Keratinocyte (primary cell): Measurements from ENCODE around the gene DRC1. TPM values are rescaled to one million over a fixed set of nuclear protein-coding genes. Genes with fewer than 3 reads are reported as not detected.

Source experiments
- DNase-seq: peaks from one replicate; pipeline ENCODE4 v3.0.0-alpha.2; 2011; ENCODE audit warnings: low read depth, missing footprints, low spot score
- FAIRE-seq: peaks from 2 replicates; lab custom pipeline; 2011; peaks lifted over from hg19 to GRCh38; lab: Jason Lieb, UNC
- H2AFZ ChIP-seq: 2 replicates; pipeline ENCODE4 v1.6.0; 2012; ENCODE audit warnings: low read length, control low read depth, inconsistent platforms; ENCODE audit not compliant: control insufficient read depth
- H3K27ac ChIP-seq: 2 replicates; pipeline ENCODE4 v1.5.1; 2011; ENCODE audit warnings: low read length; ENCODE audit not compliant: control insufficient read depth, insufficient read depth
- H3K27me3 ChIP-seq: 3 replicates; pipeline ENCODE4 v1.6.0; 2011; ENCODE audit warnings: low read length; ENCODE audit not compliant: control insufficient read depth, insufficient read depth; ENCODE audit errors: extremely low read depth
- H3K36me3 ChIP-seq, 2 experiments: 2 replicates in 1 of 2; 3 replicates in 1 of 2; pipeline ENCODE4 v1.5.1; 2011; ENCODE audit warnings: low read length in 2 of 2, mild to moderate bottlenecking in 1 of 2; ENCODE audit not compliant: control insufficient read depth in 2 of 2, insufficient read depth in 2 of 2; ENCODE audit errors: extremely low read depth in 1 of 2
- H3K4me1 ChIP-seq: 3 replicates; pipeline ENCODE4 v1.5.1; 2011; ENCODE audit warnings: low read length; ENCODE audit not compliant: control insufficient read depth, insufficient read depth; ENCODE audit errors: extremely low read depth
- H3K4me2 ChIP-seq: 3 replicates; pipeline ENCODE4 v1.6.0; 2011; ENCODE audit warnings: low read depth, low read length; ENCODE audit not compliant: control insufficient read depth, insufficient read depth; ENCODE audit errors: extremely low read depth
- H3K4me3 ChIP-seq, 3 experiments: fragments of 200-600 bp in 1 of 3; sonication (generic) in 1 of 3; 2 replicates in 2 of 3; 3 replicates in 1 of 3; pipeline ENCODE4 v1.5.1; 2011 to 2016; ENCODE audit warnings: low read length in 3 of 3, mild to moderate bottlenecking in 3 of 3, control low read depth in 2 of 3, inconsistent platforms in 1 of 3, low read depth in 1 of 3, mixed read lengths in 1 of 3, mixed run types in 1 of 3, moderate library complexity in 1 of 3; ENCODE audit not compliant: control insufficient read depth in 2 of 3, insufficient read depth in 2 of 3; ENCODE audit errors: extremely low read depth in 1 of 3
- H3K79me2 ChIP-seq: 2 replicates; pipeline ENCODE4 v1.6.0; 2012; ENCODE audit warnings: low read length; ENCODE audit not compliant: control insufficient read depth, insufficient read depth
- H3K9ac ChIP-seq: 3 replicates; pipeline ENCODE4 v1.6.0; 2011; ENCODE audit warnings: low read length; ENCODE audit not compliant: control insufficient read depth, insufficient read depth; ENCODE audit errors: extremely low read depth
- H3K9me1 ChIP-seq: 3 replicates; pipeline ENCODE4 v1.6.0; 2011; ENCODE audit warnings: low read length; ENCODE audit not compliant: control insufficient read depth, insufficient read depth; ENCODE audit errors: extremely low read depth
- H3K9me3 ChIP-seq: 2 replicates; pipeline ENCODE4 v1.5.1; 2012; ENCODE audit warnings: low read depth, low read length; ENCODE audit not compliant: control insufficient read depth
- H4K20me1 ChIP-seq: 3 replicates; pipeline ENCODE4 v1.6.0; 2011; ENCODE audit warnings: low read length; ENCODE audit not compliant: control insufficient read depth, insufficient read depth; ENCODE audit errors: extremely low read depth
- CTCF ChIP-seq, 3 experiments: IDR thresholded peaks in 1 of 3; conservative IDR thresholded peaks in 1 of 3; optimal IDR thresholded peaks in 1 of 3; 2 replicates in 2 of 3; 3 replicates in 1 of 3; pipeline versions ENCODE3 to v1.5.1; 2011; ENCODE audit warnings: low read length in 3 of 3, mild to moderate bottlenecking in 3 of 3, moderate library complexity in 2 of 3, control low read depth in 1 of 3, inconsistent platforms in 1 of 3; ENCODE audit not compliant: insufficient read depth in 2 of 3; ENCODE audit errors: extremely low read depth in 1 of 3
- EZH2 ChIP-seq: IDR thresholded peaks from one replicate; pipeline ENCODE4 v1.6.1; 2012; ENCODE audit warnings: inconsistent platforms, mild to moderate bottlenecking, low read length, moderate library complexity
- dilution Hi-C: fragments of 300-500 bp; cut with MboI; formaldehyde crosslinking; loops from one replicate; pipeline ENCODE4 v1.7.0; 2020; ENCODE audit warnings: low sequenced_read_pairs; ENCODE audit not compliant: extremely low pct_ligation_motif_present
- polyA plus RNA-seq, 5 experiments: library from polyadenylated mRNA; depleted of rRNA in 3 of 5; stranded (reverse) in 3 of 5; stranded (forward) in 1 of 5; unstranded in 1 of 5; fragments of >200 nt; gene quantifications; 1 replicate in 1 of 5; 2 replicates in 3 of 5; 3 replicates in 1 of 5; pipeline versions ENCODE4 v1.2.1 to v1.2.3, GENCODE V29; 2011 to 2012; ENCODE audit warnings: missing spikeins in 2 of 5, low read depth in 1 of 5, low replicate concordance in 1 of 5

DRC1 gene
- polyA plus RNA-seq, 1 donor (not counting 4 experiments of a cell fraction or from before 2014, with no cell fraction given), result not detected

- no peak overlapping the region for H3K4me2 ChIP-seq
- peaks cover 3% of the 10 kb centered on the region for H3K27me3 ChIP-seq
- H3K79me2 ChIP-seq, result no peaks in the 10 kb centered on the region
- DNase-seq (no peak), FAIRE-seq (no peak)
- no peak overlapping the region for H2AFZ ChIP-seq
- no peak for TF ChIP-seq CTCF (optimal IDR thresholded peaks at IDR 0.05 in 1 of 3, IDR thresholded peaks at IDR 0.05 in 1 of 3, conservative IDR thresholded peaks at IDR 0.05 in 1 of 3; ENCODE audit: extremely low read depth in 1 of 3, insufficient read depth in 2 of 3, low read length in 3 of 3)
- no peak for TF ChIP-seq EZH2
- no peaks in the 10 kb centered on the region for H4K20me1 ChIP-seq
- no peak overlapping the region for H3K9ac ChIP-seq
- no peak overlapping the region for H3K27ac ChIP-seq
- dilution Hi-C loops, result no loop called here
- H3K4me3 ChIP-seq, result no peak overlapping the region
- H3K9me1 ChIP-seq, result no peaks in the 10 kb centered on the region
- no peaks in the 10 kb centered on the region for H3K4me1 ChIP-seq
- H3K9me3 ChIP-seq, result no peaks in the 10 kb centered on the region
- H3K36me3 ChIP-seq, result no peaks in the 10 kb centered on the region
These were observed 37.2 kb downstream of the DRC1 start for GRCh38 chr2:26438926-26439325.

GRCh38 chr2:26442301-26442700 lies 40.6 kb downstream of the DRC1 start:
- Histone ChIP-seq H3K9me3 (no peaks in the 10 kb centered on the region), H3K27me3 (peaks cover 8% of the 10 kb centered on the region), H3K27ac (no peak overlapping the region), H3K4me3 (no peak overlapping the region), H4K20me1 (no peaks in the 10 kb centered on the region), H2AFZ (no peak overlapping the region), H3K9ac (no peak overlapping the region), H3K4me1 (no peaks in the 10 kb centered on the region), H3K79me2 (no peaks in the 10 kb centered on the region), H3K4me2 (no peak overlapping the region), H3K36me3 (no peaks in the 10 kb centered on the region), H3K9me1 (no peaks in the 10 kb centered on the region)
- DNase-seq (no peak), FAIRE-seq (no peak)
- no peak for TF ChIP-seq EZH2
- TF ChIP-seq CTCF (optimal IDR thresholded peaks at IDR 0.05 in 1 of 3, IDR thresholded peaks at IDR 0.05 in 1 of 3, conservative IDR thresholded peaks at IDR 0.05 in 1 of 3; ENCODE audit: extremely low read depth in 1 of 3, insufficient read depth in 2 of 3, low read length in 3 of 3), result no peak
- dilution Hi-C loops, result no loop called here
